Adrenal gland (tissue), 12 donors: ENCODE results near the gene ZDHHC18. TPM values are rescaled to one million over a fixed set of nuclear protein-coding genes. Genes with fewer than 3 reads are reported as not detected.
A peak's percentile ranks its signal among the peaks of the same experiment; 100 is the strongest.

ENCODE experiments used
- DNase-seq, 7 donors: peaks; one replicate each; pipeline ENCODE4 v3.0.0-alpha.2; 2019 to 2020
- H3K27ac ChIP-seq, 5 donors: fragments of 200-600 bp; sonication (generic) in 4 of 5; 1 replicate in 3 of 5; 2 replicates in 2 of 5; pipeline versions ENCODE4 v1.5.1 to v1.8.0; 2016 to 2020; ENCODE audit warnings: mild to moderate bottlenecking in 1 of 5
- H3K27me3 ChIP-seq: fragments of 200-600 bp; 2 replicates; pipeline ENCODE4 v1.8.0; 2021
- H3K36me3 ChIP-seq, 2 donors: fragments of 200-600 bp; replicated peaks in 1 of 2; 1 replicate in 1 of 2; 2 replicates in 1 of 2; pipeline versions ENCODE4 v1.5.1 to v1.8.0; 2018 to 2022
- H3K4me1 ChIP-seq, 2 donors: fragments of 200-600 bp; replicated peaks in 1 of 2; 1 replicate in 1 of 2; 2 replicates in 1 of 2; pipeline versions ENCODE4 v1.5.1 to v1.8.0; 2018 to 2021
- H3K4me3 ChIP-seq, 4 donors: fragments of 200-600 bp; sonication (generic) in 3 of 4; one replicate each; pipeline ENCODE4 v1.5.1; 2016 to 2018
- H3K9me3 ChIP-seq, 3 donors: fragments of 200-600 bp; sonication (generic) in 1 of 3; replicated peaks in 1 of 3; 1 replicate in 2 of 3; 2 replicates in 1 of 3; pipeline versions ENCODE4 v1.5.1 to v1.8.0; 2016 to 2021
- CTCF ChIP-seq, 6 experiments: fragments of 450-650 bp in 4 of 6; fragments of 200-600 bp in 2 of 6; sonication (generic) in 1 of 6; IDR thresholded peaks; 1 replicate in 5 of 6; 2 replicates in 1 of 6; pipeline versions ENCODE4 v1.5.1 to v1.8.0; 2016 to 2021; ENCODE audit warnings: antibody characterized with exemption in 6 of 6, mild to moderate bottlenecking in 2 of 6, moderate library complexity in 1 of 6
- POLR2A ChIP-seq, 2 donors: fragments of 450-650 bp; IDR thresholded peaks; one replicate each; pipeline ENCODE4 v1.6.1; 2017; ENCODE audit warnings: antibody characterized with exemption in 2 of 2, mild to moderate bottlenecking in 2 of 2, moderate library complexity in 1 of 2
- WGBS, 4 donors: extraction: QIAGEN DNeasy Blood & Tissue Kit in 2 of 4; methylation state at CpG; one replicate each; pipeline versions ENCODE4 v1.1.5 to v1.1.7; 2013 to 2017; 5-methylcytosine and 5-hydroxymethylcytosine counted together
- intact Hi-C, 2 donors: fragments of 100-400 bp; cut with DNase I; formaldehyde crosslinking; loops; one replicate each; pipeline versions ENCODE4 v1.14.1 to v1.15.0; 2022 to 2023
- polyA plus RNA-seq, 3 donors: library from polyadenylated mRNA; stranded (reverse); fragments of 200-250 nt in 2 of 3; fragments of 350-450 nt in 1 of 3; fragmentation: Illumina TruSeq in 1 of 3; extraction: RNeasy Lipid Tissue Mini Kit (QIAGEN cat#74804) in 1 of 3; gene quantifications; one replicate each; pipeline ENCODE4 v1.2.3, GENCODE V29; 2013 to 2014
- total RNA-seq, 9 donors: library from RNA; depleted of rRNA in 4 of 9; stranded (reverse); fragments of >200 nt in 4 of 9; fragments of 120-200 nt in 1 of 9; fragmentation: NEBNext Ultra II Directional in 1 of 9; extraction: Animal tissue kit (Norgen Biotek cat#: 25700) in 1 of 9; gene quantifications; one replicate each; pipeline versions ENCODE4 v1.1.0 to v1.2.4, GENCODE V29; 2013 to 2023
- donor health status: healthy with polysubstance abuse.
- donor health status: Bipolar disorder and iron deficiency.
- donor health status: DM: yes; HTN: yes; CAD: no.
- donor health status: DM: no; HTN: no; CAD: no.
- donor health status: DM: no; HTN: no; CAD: no.
- donor health status: DM: yes; HTN: yes; CAD: no.

Gene ZDHHC18
- total and polyA plus RNA-seq, 12 donors: 4.9 to 16.5 (median 10.0) TPM

- intact Hi-C loops: no loop called here
- Histone ChIP-seq H3K27me3 (no peaks in the 10 kb centered on the region), H3K36me3 (no peaks in the 10 kb centered on the region), H3K4me1 (peaks cover 12 to 13% of the 10 kb centered on the region in 2 donors), H3K27ac (no peak overlapping the region), H3K4me3 (no peak overlapping the region), H3K9me3 (no peaks in the 10 kb centered on the region)
- TF ChIP-seq CTCF (IDR thresholded peaks at IDR 0.05): no peak
- no peak for DNase-seq
- WGBS, 4 donors: 91 to 95% (median 92%) methylated on average over 4 of the region's 4 CpGs
Observed at GRCh38 chr1:26822737-26823395, 3.6 kb upstream of the ZDHHC18 start.

GRCh38 chr1:26824731-26825130 lies 1.8 kb upstream of the ZDHHC18 start:
- H3K27ac ChIP-seq: no peak overlapping the region
- intact Hi-C loops: no loop called here
- no peak overlapping the region for H3K4me3 ChIP-seq
- no peaks in the 10 kb centered on the region for H3K9me3 ChIP-seq
- no peak for TF ChIP-seq CTCF (IDR thresholded peaks at IDR 0.05)
- no peak for TF ChIP-seq POLR2A (IDR thresholded peaks at IDR 0.05)
- 91 to 96% (median 93%) methylated on average over 3 of the region's 3 CpGs for WGBS, 4 donors
- no peak for DNase-seq
- H3K36me3 ChIP-seq: no peaks in the 10 kb centered on the region
- no peaks in the 10 kb centered on the region for H3K27me3 ChIP-seq
- H3K4me1 ChIP-seq: peaks cover 16 to 32% of the 10 kb centered on the region in 2 donors

GRCh38 chr1:26827106-26827604 lies 667 bp downstream of the ZDHHC18 start:
- H3K4me1 ChIP-seq: peaks cover 16 to 39% of the 10 kb centered on the region in 2 donors
- DNase-seq: no peak
- TF ChIP-seq CTCF (IDR thresholded peaks at IDR 0.05): no peak
- intact Hi-C loops: no loop called here
- 9 to 13% (median 10%) methylated on average over 9 to 17 of the region's 17 CpGs for WGBS, 4 donors
- no peaks in the 10 kb centered on the region for H3K9me3 ChIP-seq
- H3K27me3 ChIP-seq: no peaks in the 10 kb centered on the region
- peak overlapping the region in 2 of 4 donors; percentile 50 to 89 for H3K4me3 ChIP-seq
- H3K36me3 ChIP-seq: no peaks in the 10 kb centered on the region
- H3K27ac ChIP-seq: peak overlapping the region in 2 of 5 donors; percentile 49 to 90

- Histone ChIP-seq H3K4me3 (peak overlapping the region in 1 of 4 donors; percentile 89), H3K9me3 (no peaks in the 10 kb centered on the region), H3K27ac (peak overlapping the region in 1 of 5 donors; percentile 49), H3K36me3 (no peaks in the 10 kb centered on the region), H3K27me3 (no peaks in the 10 kb centered on the region), H3K4me1 (peaks cover 16 to 39% of the 10 kb centered on the region in 2 donors)
- TF ChIP-seq POLR2A (IDR thresholded peaks at IDR 0.05) (no peak), CTCF (IDR thresholded peaks at IDR 0.05) (no peak)
- 56 to 69% (median 60%) methylated on average over 11 of the region's 11 CpGs for WGBS, 4 donors
- intact Hi-C loops: no loop called here
- DNase-seq: no peak
Observed at GRCh38 chr1:26827663-26828062, 1.2 kb downstream of the ZDHHC18 start.
